GM12878 (cell line): ENCODE measurements around the gene BCAP31. TPM values are rescaled to one million over a fixed set of nuclear protein-coding genes. Genes with fewer than 3 reads are reported as not detected.

Experiments used
- ATAC-seq: fragments of 200-7000 bp; cut with Tn5 transposase; 3 replicates; pipeline ENCODE4 v1.9.1; 2020; ENCODE audit warnings: mild to moderate bottlenecking, moderate library complexity
- BruUV-seq: library from RNA; stranded (reverse); fragments of 400-500 nt; replicated peaks from 2 replicates; lab custom pipeline; 2021; lab: Mats Ljungman, UMichigan
- CTCF ChIA-PET: fragments of 300-600 bp; sonication (Branson Sonifier 250); formaldehyde crosslinking; extraction: SDS; loops from one replicate; lab custom pipeline; 2021; ENCODE audit warnings: inconsistent platforms; lab: Yijun Ruan, JAX
- POLR2A ChIA-PET: fragments of 350-600 bp; formaldehyde crosslinking; extraction: SDS; loops from one replicate; lab custom pipeline; 2021; ENCODE audit warnings: inconsistent platforms; lab: Charles Lee
- RAD21 ChIA-PET: fragments of 300-600 bp; sonication (Branson Sonifier 250); formaldehyde crosslinking; loops from one replicate; lab custom pipeline; 2023; ENCODE audit warnings: antibody characterized with exemption; ENCODE audit not compliant: unreplicated experiment; lab: Charles Lee
- SMC1A ChIA-PET: fragments of 300-600 bp; sonication (Branson Sonifier 250); formaldehyde crosslinking; loops from one replicate; lab custom pipeline; 2023; ENCODE audit not compliant: unreplicated experiment, uncharacterized antibody; lab: Charles Lee
- DNase-seq: peaks from one replicate; pipeline ENCODE4 v3.0.0-alpha.2; 2011; ENCODE audit warnings: low read depth, low spot score
- FAIRE-seq: peaks from 3 replicates; lab custom pipeline; 2011; peaks lifted over from hg19 to GRCh38; lab: Jason Lieb, UNC
- H2AFZ ChIP-seq: 2 replicates; pipeline ENCODE4 v1.6.0; 2011; ENCODE audit warnings: low read depth, low read length, control low read depth; ENCODE audit not compliant: control insufficient read depth
- H3K27ac ChIP-seq: 2 replicates; pipeline ENCODE4 v1.5.1; 2011; ENCODE audit warnings: control low read depth; ENCODE audit not compliant: control insufficient read depth, insufficient read depth
- H3K27me3 ChIP-seq, 2 experiments: replicated peaks in 1 of 2; 2 replicates each; pipeline versions ENCODE4 v1.6.0 to v1.6.1; 2011; ENCODE audit warnings: low read length in 1 of 2; ENCODE audit not compliant: control insufficient read depth in 2 of 2, insufficient read depth in 2 of 2
- H3K36me3 ChIP-seq, 2 experiments: 2 replicates each; pipeline ENCODE4 v1.5.1; 2011; ENCODE audit warnings: low read length in 1 of 2; ENCODE audit not compliant: control insufficient read depth in 2 of 2, insufficient read depth in 2 of 2
- H3K4me1 ChIP-seq: 2 replicates; pipeline ENCODE4 v1.6.1; 2011; ENCODE audit warnings: mild to moderate bottlenecking, low read length, moderate library complexity, mixed read lengths; ENCODE audit not compliant: control insufficient read depth, insufficient read depth
- H3K4me2 ChIP-seq: 2 replicates; pipeline ENCODE4 v1.6.0; 2011; ENCODE audit warnings: control low read depth; ENCODE audit not compliant: control insufficient read depth, insufficient read depth
- H3K4me3 ChIP-seq: fragments of 200-600 bp; sonication (generic); 2 replicates; pipeline ENCODE4 v1.5.1; 2016
- H3K79me2 ChIP-seq: 2 replicates; pipeline ENCODE4 v1.6.0; 2011; ENCODE audit warnings: low read length; ENCODE audit not compliant: control insufficient read depth, insufficient read depth
- H3K9ac ChIP-seq: 2 replicates; pipeline ENCODE4 v1.8.0; 2011; ENCODE audit warnings: low read length, control low read depth, mixed read lengths; ENCODE audit not compliant: control insufficient read depth, insufficient read depth
- H3K9me3 ChIP-seq: replicated peaks from 3 replicates; pipeline ENCODE4 v1.5.1; 2011; ENCODE audit warnings: mild to moderate bottlenecking, low read length; ENCODE audit not compliant: control insufficient read depth, insufficient read depth
- H4K20me1 ChIP-seq: 2 replicates; pipeline ENCODE4 v1.6.0; 2011; ENCODE audit not compliant: control insufficient read depth, insufficient read depth
- CHD4 ChIP-seq: fragments of 200-600 bp; sonication (generic); IDR thresholded peaks from 2 replicates; pipeline ENCODE4 v1.6.1; 2016; ENCODE audit warnings: mild to moderate bottlenecking
- E4F1 ChIP-seq: fragments of 450-650 bp; IDR thresholded peaks from 2 replicates; pipeline ENCODE4 v1.6.1; 2018; ENCODE audit warnings: borderline replicate concordance, mild to moderate bottlenecking; ENCODE audit not compliant: partially characterized antibody
- ETV6 ChIP-seq, 2 experiments: fragments of 450-650 bp in 1 of 2; IDR thresholded peaks in 1 of 2; conservative IDR thresholded peaks in 1 of 2; 2 replicates each; pipeline ENCODE4 v1.6.1; 2014; ENCODE audit warnings: antibody characterized with exemption in 1 of 2, borderline replicate concordance in 1 of 2, low read depth in 1 of 2, mild to moderate bottlenecking in 1 of 2, moderate library complexity in 1 of 2
- HDGF ChIP-seq: fragments of 450-650 bp; IDR thresholded peaks from 2 replicates; pipeline ENCODE4 v1.6.1; 2016; ENCODE audit warnings: antibody characterized with exemption
- JUND ChIP-seq: IDR thresholded peaks from 2 replicates; pipeline ENCODE4 v1.6.1; 2012; ENCODE audit warnings: low read depth, mild to moderate bottlenecking, low read length, improper control_type of control experiment, moderate library complexity
- KDM1A ChIP-seq: fragments of 200-600 bp; sonication (generic); IDR thresholded peaks from 2 replicates; pipeline ENCODE4 v1.6.1; 2016; ENCODE audit warnings: borderline replicate concordance
- KLF5 ChIP-seq: fragments of 450-650 bp; IDR thresholded peaks from 2 replicates; pipeline ENCODE4 v1.6.1; 2014; ENCODE audit warnings: mild to moderate bottlenecking; ENCODE audit not compliant: partially characterized antibody
- NR2C2 ChIP-seq: IDR thresholded peaks from 2 replicates; pipeline ENCODE4 v1.6.1; 2011; ENCODE audit warnings: borderline replicate concordance, low read depth; ENCODE audit not compliant: control insufficient read depth, insufficient read length
- NR2F1 ChIP-seq: fragments of 450-650 bp; conservative IDR thresholded peaks from 2 replicates; pipeline ENCODE4 v1.6.1; 2017; ENCODE audit warnings: mild to moderate bottlenecking
- NRF1 ChIP-seq: conservative IDR thresholded peaks from 2 replicates; pipeline ENCODE4 v1.6.1; 2011; ENCODE audit warnings: mild to moderate bottlenecking, low read depth, low read length, improper control_type of control experiment
- RAD51 ChIP-seq: fragments of 450-650 bp; IDR thresholded peaks from 2 replicates; pipeline ENCODE4 v1.6.1; 2016; ENCODE audit warnings: moderate library complexity, mild to moderate bottlenecking, inconsistent platforms
- RB1 ChIP-seq: fragments of 450-650 bp; formaldehyde crosslinking; IDR thresholded peaks from 2 replicates; pipeline ENCODE4 v1.6.1; 2017; ENCODE audit warnings: mild to moderate bottlenecking, borderline replicate concordance
- SMAD1 ChIP-seq: fragments of 450-650 bp; IDR thresholded peaks from 2 replicates; pipeline ENCODE4 v1.6.1; 2018; ENCODE audit warnings: mild to moderate bottlenecking, low read depth; ENCODE audit not compliant: partially characterized antibody
- TCF7 ChIP-seq: IDR thresholded peaks from 2 replicates; pipeline ENCODE4 v1.6.1; 2014; ENCODE audit warnings: antibody characterized with exemption, borderline replicate concordance
- WGBS: methylation state at CpG from one replicate; pipeline ENCODE4 v1.1.6; 2016; ENCODE audit warnings: low lambda C conversion rate; ENCODE audit not compliant: insufficient replicate concordance, insufficient coverage; ENCODE audit errors: missing lambda C conversion rate; 5-methylcytosine and 5-hydroxymethylcytosine counted together
- in situ Hi-C: fragments of 300-500 bp; cut with MboI; formaldehyde crosslinking; loops from 9 replicates; pipeline ENCODE4 v1.14.3; 2018; ENCODE audit warnings: mixed read lengths
- intact Hi-C: fragments of 100-400 bp; cut with micrococcal nuclease; formaldehyde crosslinking; loops from one replicate; pipeline ENCODE4 v1.14.2; 2022; ENCODE audit not compliant: unreplicated experiment
- polyA plus RNA-seq, 11 experiments: library from polyadenylated mRNA; depleted of rRNA in 4 of 11; unstranded in 6 of 11; stranded (reverse) in 5 of 11; fragments of >200 nt; fragmentation: Nextera tagmentation in 4 of 11; fragmentation: Illumina TruSeq in 1 of 11; extraction: Ambion mirVana in 4 of 11; extraction: Trizol in 1 of 11; gene quantifications; 1 replicate in 1 of 11; 2 replicates in 10 of 11; pipeline versions ENCODE4 v1.2.1 to v1.2.3, GENCODE V29; 2011 to 2016; ENCODE audit warnings: inconsistent platforms in 2 of 11, missing spikeins in 2 of 11, low read depth in 1 of 11
- total RNA-seq, 4 experiments: library from RNA; depleted of rRNA in 3 of 4; stranded (reverse); fragments of >200 nt in 3 of 4; fragmentation: Illumina TruSeq in 1 of 4; extraction: Trizol in 1 of 4; gene quantifications; 2 replicates each; pipeline versions ENCODE4 v1.2.1 to v1.2.3, GENCODE V29; 2013 to 2021
- TF ChIP-seq, protein P1 (sequence below): IDR thresholded peaks from 2 replicates; pipeline ENCODE4 v1.6.1; 2012; ENCODE audit warnings: mild to moderate bottlenecking, low read depth, low read length

BCAP31 gene
- total and polyA plus RNA-seq, 10 of the 15 experiments (the other 5 are each of a cell fraction or from before 2014, with no cell fraction given), result 63.1 to 246 (median 95.6) TPM

DNA sequence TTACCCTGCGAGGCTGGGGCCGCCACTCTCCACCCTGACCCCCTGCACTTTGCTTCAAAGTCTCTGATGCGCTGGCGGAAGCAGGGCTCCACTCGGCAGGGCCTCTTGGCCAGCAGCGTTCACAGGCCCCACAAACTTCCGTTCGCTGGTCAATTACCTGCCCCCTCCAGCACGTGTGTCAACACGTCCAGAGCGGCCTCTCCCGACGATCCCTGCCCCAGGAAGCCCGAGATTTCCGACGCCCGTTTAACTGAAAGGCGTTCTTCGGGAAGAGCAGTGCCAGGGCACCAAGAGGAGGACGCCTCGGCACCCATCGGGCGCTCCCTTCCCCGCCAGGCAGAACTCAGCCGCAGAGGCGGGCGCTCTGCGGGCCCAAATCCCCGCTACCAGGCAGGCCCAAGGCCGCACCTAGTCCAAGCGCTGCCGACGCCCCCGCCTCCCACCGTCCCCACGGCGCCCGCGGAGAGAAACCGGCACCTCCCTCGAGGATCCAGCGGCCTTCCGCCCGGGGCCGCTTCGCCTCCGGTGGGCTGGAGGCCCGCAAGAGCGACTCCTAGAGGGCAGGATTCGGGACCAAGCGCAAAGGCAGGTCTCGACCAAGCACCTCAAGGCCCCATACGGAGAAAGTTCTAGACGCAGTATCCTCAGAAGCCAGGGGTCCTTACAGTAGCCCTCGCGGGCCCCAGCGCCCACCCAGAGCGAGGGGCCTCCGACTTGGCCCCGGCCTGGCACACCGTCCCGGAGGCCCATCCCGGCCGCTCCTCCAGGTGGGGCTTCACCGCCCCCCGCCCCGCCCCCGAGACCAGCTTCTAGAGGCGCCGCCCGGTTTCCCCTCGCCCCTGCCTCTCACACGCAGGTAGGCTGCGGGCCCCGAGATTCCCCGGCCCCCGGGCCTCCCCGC is 586 bp downstream of the BCAP31 start (continued):
- TF ChIP-seq, protein P1, sequence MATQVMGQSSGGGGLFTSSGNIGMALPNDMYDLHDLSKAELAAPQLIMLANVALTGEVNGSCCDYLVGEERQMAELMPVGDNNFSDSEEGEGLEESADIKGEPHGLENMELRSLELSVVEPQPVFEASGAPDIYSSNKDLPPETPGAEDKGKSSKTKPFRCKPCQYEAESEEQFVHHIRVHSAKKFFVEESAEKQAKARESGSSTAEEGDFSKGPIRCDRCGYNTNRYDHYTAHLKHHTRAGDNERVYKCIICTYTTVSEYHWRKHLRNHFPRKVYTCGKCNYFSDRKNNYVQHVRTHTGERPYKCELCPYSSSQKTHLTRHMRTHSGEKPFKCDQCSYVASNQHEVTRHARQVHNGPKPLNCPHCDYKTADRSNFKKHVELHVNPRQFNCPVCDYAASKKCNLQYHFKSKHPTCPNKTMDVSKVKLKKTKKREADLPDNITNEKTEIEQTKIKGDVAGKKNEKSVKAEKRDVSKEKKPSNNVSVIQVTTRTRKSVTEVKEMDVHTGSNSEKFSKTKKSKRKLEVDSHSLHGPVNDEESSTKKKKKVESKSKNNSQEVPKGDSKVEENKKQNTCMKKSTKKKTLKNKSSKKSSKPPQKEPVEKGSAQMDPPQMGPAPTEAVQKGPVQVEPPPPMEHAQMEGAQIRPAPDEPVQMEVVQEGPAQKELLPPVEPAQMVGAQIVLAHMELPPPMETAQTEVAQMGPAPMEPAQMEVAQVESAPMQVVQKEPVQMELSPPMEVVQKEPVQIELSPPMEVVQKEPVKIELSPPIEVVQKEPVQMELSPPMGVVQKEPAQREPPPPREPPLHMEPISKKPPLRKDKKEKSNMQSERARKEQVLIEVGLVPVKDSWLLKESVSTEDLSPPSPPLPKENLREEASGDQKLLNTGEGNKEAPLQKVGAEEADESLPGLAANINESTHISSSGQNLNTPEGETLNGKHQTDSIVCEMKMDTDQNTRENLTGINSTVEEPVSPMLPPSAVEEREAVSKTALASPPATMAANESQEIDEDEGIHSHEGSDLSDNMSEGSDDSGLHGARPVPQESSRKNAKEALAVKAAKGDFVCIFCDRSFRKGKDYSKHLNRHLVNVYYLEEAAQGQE, result no peak
- TF ChIP-seq, all 136 proteins: peak for 9

- Histone ChIP-seq H3K4me2 (peak overlapping the region; percentile 32), H3K9ac (peak overlapping the region; percentile 60), H3K27me3 (no peaks in the 10 kb centered on the region), H3K4me1 (peaks cover 25% of the 10 kb centered on the region), H3K36me3 (peaks cover 6% of the 10 kb centered on the region in 2 experiments; a peak in 3 of 4 replicates), H4K20me1 (no peaks in the 10 kb centered on the region), H3K27ac (peak overlapping the region; percentile 41), H3K79me2 (peaks cover 17% of the 10 kb centered on the region), H3K9me3 (no peaks in the 10 kb centered on the region; the same call in 2 of the 3 replicates), H3K4me3 (peak overlapping the region; percentile 70), H2AFZ (no peak overlapping the region)
- SMC1A ChIA-PET, result no interaction called here
- no TSS peak for BruUV-seq
- in situ Hi-C loops (no loop called here), intact Hi-C loops (loop anchor here (5.0 kb wide), 1 partner anchor 204 kb away; the partner anchor contains the start of gene ARHGAP4)
- 34% methylated on average over 12 of the region's 12 CpGs for WGBS
- DNase-seq (no peak), ATAC-seq (no peak), FAIRE-seq (no peak)
- POLR2A ChIA-PET, result no interaction called here
- CTCF ChIA-PET, result interaction anchor here (1.3 kb wide), 1 partner anchor 36 kb away, joined by 3 read pairs; no protein-coding TSS in a partner anchor
- RAD21 ChIA-PET, result interaction anchor here (1.3 kb wide), 1 partner anchor 36 kb away, joined by 4 read pairs; the partner anchor contains the start of gene SLC6A8
- TF ChIP-seq ETV6 (conservative IDR thresholded peaks at IDR 0.05 in 1 of 2, IDR thresholded peaks at IDR 0.05 in 1 of 2; ENCODE audit: borderline replicate concordance in 1 of 2, low read depth in 1 of 2) (no peak), NR2C2 (no peak), NR2F1 (no peak), JUND (no peak), RAD51 (no peak), NRF1 (no peak), RB1 (no peak), TCF7 (no peak), SMAD1 (no peak), HDGF (no peak), E4F1 (no peak), KDM1A (no peak), CHD4 (no peak), KLF5 (no peak)
These were observed 1.4 kb downstream of the BCAP31 start for GRCh38 chrX:153722704-153723350.
